Endothelial cell of umbilical vein (primary cell): ENCODE measurements around the gene ZNF205. TPM values are rescaled to one million over a fixed set of nuclear protein-coding genes. Genes with fewer than 3 reads are reported as not detected.

ENCODE experiments used
- BruUV-seq: library from RNA; stranded (reverse); fragments of 400-500 nt; replicated peaks from 2 replicates; lab custom pipeline; 2021; lab: Mats Ljungman, UMichigan
- CTCF ChIA-PET: fragments of 300-600, 350-600 bp; sonication (Branson Sonifier 250); formaldehyde crosslinking; loops from one replicate; lab custom pipeline; 2021; ENCODE audit warnings: antibody characterized with exemption, inconsistent platforms; lab: Charles Lee
- POLR2A ChIA-PET: fragments of 300-600, 350-600 bp; sonication (Branson Sonifier 250); formaldehyde crosslinking; loops from one replicate; lab custom pipeline; 2021; ENCODE audit warnings: antibody characterized with exemption, inconsistent platforms; lab: Charles Lee
- DNase-seq: peaks from one replicate; pipeline ENCODE4 v3.0.0-alpha.2; 2011; ENCODE audit warnings: low read depth, low spot score
- FAIRE-seq: peaks from 2 replicates; lab custom pipeline; 2011; peaks lifted over from hg19 to GRCh38; lab: Jason Lieb, UNC
- H2AFZ ChIP-seq: 2 replicates; pipeline ENCODE4 v1.6.0; 2012; ENCODE audit warnings: low read depth, low read length, control low read depth, inconsistent platforms
- H3K27ac ChIP-seq: 2 replicates; pipeline ENCODE4 v1.5.1; 2011; ENCODE audit warnings: low read depth, mild to moderate bottlenecking, control low read depth, low read length, moderate library complexity; ENCODE audit not compliant: insufficient read depth
- H3K27me3 ChIP-seq, 2 experiments: 2 replicates each; pipeline versions ENCODE4 v1.6.0 to v1.6.1; 2011; ENCODE audit warnings: low read length in 2 of 2, mixed read lengths in 1 of 2; ENCODE audit not compliant: control insufficient read depth in 2 of 2, insufficient read depth in 2 of 2
- H3K36me3 ChIP-seq, 2 experiments: 2 replicates in 1 of 2; 3 replicates in 1 of 2; pipeline ENCODE4 v1.5.1; 2011; ENCODE audit warnings: low read length in 2 of 2, mild to moderate bottlenecking in 1 of 2, moderate library complexity in 1 of 2; ENCODE audit not compliant: control insufficient read depth in 2 of 2, insufficient read depth in 2 of 2; ENCODE audit errors: extremely low read depth in 1 of 2
- H3K4me1 ChIP-seq: 3 replicates; pipeline ENCODE4 v1.5.1; 2011; ENCODE audit warnings: mild to moderate bottlenecking, low read length; ENCODE audit not compliant: control insufficient read depth, insufficient read depth; ENCODE audit errors: extremely low read depth
- H3K4me2 ChIP-seq: 2 replicates; pipeline ENCODE4 v1.6.1; 2011; ENCODE audit warnings: low read length, control low read depth, mixed read lengths; ENCODE audit not compliant: insufficient read depth
- H3K4me3 ChIP-seq, 3 experiments: fragments of 200-600 bp in 1 of 3; sonication (generic), shearing (Covaris generic) in 1 of 3; replicated peaks in 1 of 3; 2 replicates each; pipeline ENCODE4 v1.5.1; 2011 to 2016; ENCODE audit warnings: control low read depth in 3 of 3, low read length in 3 of 3, mild to moderate bottlenecking in 2 of 3, inconsistent platforms in 1 of 3, low read depth in 1 of 3, moderate library complexity in 1 of 3; ENCODE audit not compliant: insufficient read depth in 1 of 3
- H3K79me2 ChIP-seq: 2 replicates; pipeline ENCODE4 v1.6.0; 2012; ENCODE audit warnings: low read length, inconsistent platforms; ENCODE audit not compliant: control insufficient read depth, insufficient read depth
- H3K9ac ChIP-seq: replicated peaks from 2 replicates; pipeline ENCODE3; 2011; ENCODE audit warnings: low read length, control low read depth; ENCODE audit not compliant: insufficient read depth; ENCODE audit errors: extremely low read depth
- H3K9me1 ChIP-seq: replicated peaks from 3 replicates; pipeline ENCODE4 v1.6.0; 2011; ENCODE audit warnings: mild to moderate bottlenecking, low read length; ENCODE audit not compliant: control insufficient read depth, insufficient read depth; ENCODE audit errors: extremely low read depth
- H3K9me3 ChIP-seq: replicated peaks from 2 replicates; pipeline ENCODE4 v1.5.1; 2012; ENCODE audit warnings: low read length, inconsistent platforms; ENCODE audit not compliant: control insufficient read depth, insufficient read depth
- H4K20me1 ChIP-seq: replicated peaks from 2 replicates; pipeline ENCODE3; 2011; ENCODE audit warnings: mild to moderate bottlenecking, low read length; ENCODE audit not compliant: control insufficient read depth, insufficient read depth; ENCODE audit errors: extremely low read depth
- CTCF ChIP-seq, 2 donors: IDR thresholded peaks; 1 replicate in 1 of 2; 2 replicates in 1 of 2; pipeline ENCODE4 v1.5.1; 2011; ENCODE audit warnings: low read length in 2 of 2, mild to moderate bottlenecking in 2 of 2, moderate library complexity in 2 of 2, control low read depth in 1 of 2, inconsistent platforms in 1 of 2, low read depth in 1 of 2; ENCODE audit not compliant: insufficient read depth in 1 of 2; ENCODE audit errors: extremely low read depth in 1 of 2
- EZH2 ChIP-seq: IDR thresholded peaks from 2 replicates; pipeline ENCODE4 v1.6.1; 2012; ENCODE audit warnings: borderline replicate concordance, low read depth, mild to moderate bottlenecking, moderate library complexity, low read length, inconsistent platforms; ENCODE audit not compliant: severe bottlenecking
- FOS ChIP-seq: IDR thresholded peaks from 2 replicates; pipeline ENCODE4 v1.6.1; 2011; ENCODE audit warnings: mild to moderate bottlenecking, low read length, moderate library complexity, borderline replicate concordance; ENCODE audit not compliant: insufficient read depth
- GATA2 ChIP-seq: IDR thresholded peaks from 2 replicates; pipeline ENCODE4 v1.7.0; 2011; ENCODE audit warnings: low read depth, mild to moderate bottlenecking, moderate library complexity, mixed read lengths, low read length; ENCODE audit not compliant: insufficient read length, insufficient read depth
- JUN ChIP-seq: IDR thresholded peaks from 2 replicates; pipeline ENCODE4 v1.6.1; 2011; ENCODE audit warnings: borderline replicate concordance, low read depth; ENCODE audit not compliant: insufficient read length, insufficient read depth
- MAX ChIP-seq: IDR thresholded peaks from 2 replicates; pipeline ENCODE4 v1.6.1; 2011; ENCODE audit not compliant: insufficient read depth, insufficient read length
- MYC ChIP-seq: IDR thresholded peaks from one replicate; pipeline ENCODE4 v1.6.1; 2011; ENCODE audit warnings: mild to moderate bottlenecking, low read depth, low read length
- POLR2A ChIP-seq: IDR thresholded peaks from 2 replicates; pipeline ENCODE4 v1.6.1; 2012; ENCODE audit warnings: low read depth, mild to moderate bottlenecking, control low read depth, low read length
- POLR2AphosphoS5 ChIP-seq: IDR thresholded peaks from 2 replicates; pipeline ENCODE4 v1.6.1; 2012; ENCODE audit warnings: low read depth, mild to moderate bottlenecking, control low read depth, low read length, moderate library complexity; ENCODE audit not compliant: insufficient read depth
- dilution Hi-C: fragments of 300-500 bp; cut with MboI; formaldehyde crosslinking; loops from one replicate; pipeline ENCODE4 v1.15.0; 2019; ENCODE audit warnings: low sequenced_read_pairs; ENCODE audit not compliant: extremely low pct_ligation_motif_present
- intact Hi-C: fragments of 100-400 bp; cut with micrococcal nuclease; formaldehyde crosslinking; loops from one replicate; pipeline ENCODE4 v1.10.0; 2022
- polyA plus RNA-seq, 4 experiments: library from polyadenylated mRNA; depleted of rRNA in 3 of 4; stranded (reverse) in 3 of 4; unstranded in 1 of 4; fragments of >200 nt; gene quantifications; 2 replicates each; pipeline versions ENCODE4 v1.2.1 to v1.2.3, GENCODE V29; 2011 to 2012; ENCODE audit warnings: missing spikeins in 1 of 4
- total RNA-seq: library from RNA; stranded (reverse); gene quantifications from 2 replicates; pipeline ENCODE4 v1.2.3, GENCODE V29; 2021

ZNF205 gene
- total and polyA plus RNA-seq, 2 donors (not counting 3 experiments of a cell fraction or from before 2014, with no cell fraction given): 18.5 to 19.0 TPM

GRCh38 chr16:3066440-3066748 is 46.0 kb upstream of the ZNF205 start:
- peaks cover 19% of the 10 kb centered on the region for H3K4me1 ChIP-seq
- no peak overlapping the region for H2AFZ ChIP-seq
- DNase-seq (no peak), FAIRE-seq (no peak)
- ChIA-PET CTCF (no interaction called here), POLR2A (interaction anchor here (0.5 kb wide), 1 partner anchor 41 kb away, joined by 5 read pairs; no protein-coding TSS in a partner anchor)
- peak overlapping the region in 2 of 3 experiments; percentile 40 to 54 for H3K4me3 ChIP-seq
- H3K36me3 ChIP-seq: peaks cover 0 to 9% of the 10 kb centered on the region in 2 experiments
- intact Hi-C loops (no loop called here), dilution Hi-C loops (no loop called here)
- no peaks in the 10 kb centered on the region for H3K9me3 ChIP-seq
- H4K20me1 ChIP-seq: no peaks in the 10 kb centered on the region
- no peaks in the 10 kb centered on the region for H3K27me3 ChIP-seq
- no peaks in the 10 kb centered on the region for H3K9me1 ChIP-seq
- H3K4me2 ChIP-seq: peak overlapping the region; percentile 66
- peak overlapping the region; percentile 94 for H3K27ac ChIP-seq
- peaks cover 4% of the 10 kb centered on the region for H3K79me2 ChIP-seq
- TF ChIP-seq MAX: no peak
- no peak for TF ChIP-seq FOS
- no peak for TF ChIP-seq GATA2
- no peak for TF ChIP-seq EZH2
- no peak for TF ChIP-seq MYC
- TF ChIP-seq POLR2A: no peak
- TF ChIP-seq POLR2AphosphoS5: no peak
- no peak for TF ChIP-seq CTCF (IDR thresholded peaks at IDR 0.05; ENCODE audit: extremely low read depth in 1 of 2, insufficient read depth in 1 of 2, low read depth in 1 of 2, low read length in 2 of 2)
- no peak for TF ChIP-seq JUN
- H3K9ac ChIP-seq: peak overlapping the region; percentile 94
- no TSS peak for BruUV-seq
